ENCODE data around the gene KRTAP4-16.

DNA sequence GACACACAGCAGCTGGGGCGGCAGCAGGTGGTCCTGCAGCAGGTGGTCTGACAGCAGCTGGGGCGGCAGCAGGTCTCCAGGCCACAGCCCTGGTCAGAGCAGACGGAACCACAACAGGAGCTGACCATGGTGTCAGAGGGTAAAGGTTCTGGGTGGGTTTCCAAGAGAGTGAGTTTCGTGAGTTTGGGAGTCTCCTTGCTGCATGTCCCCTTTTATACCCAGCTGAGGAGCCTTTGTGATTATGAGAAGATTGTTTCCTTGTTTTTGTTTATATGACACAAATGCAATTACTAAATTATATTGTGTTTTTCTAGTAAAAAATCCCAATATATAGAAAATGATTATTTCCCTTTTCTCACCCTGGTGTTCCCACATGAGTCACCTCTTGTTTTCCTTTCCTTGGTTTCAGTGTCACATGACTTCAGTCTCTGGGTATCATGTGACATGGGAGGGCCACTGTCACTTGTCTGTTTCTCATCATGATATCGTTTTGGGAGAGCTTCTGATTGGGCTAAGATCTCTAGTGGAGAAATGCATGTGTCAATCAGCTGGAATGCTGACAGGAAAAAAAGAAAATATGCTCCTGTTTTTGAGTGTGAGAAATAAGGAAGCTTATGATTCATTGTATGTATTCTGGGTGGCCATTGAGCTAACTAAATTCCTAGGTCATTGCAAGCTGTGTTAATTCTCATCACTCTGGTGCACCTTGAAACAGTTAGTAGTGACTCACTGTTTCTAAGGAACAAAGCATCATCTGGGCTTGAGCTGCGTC is 38.5 kb upstream of the KRTAP4-16 start, which contains the start of gene KRTAP4-6:
- TF ChIP-seq, protein P1, sequence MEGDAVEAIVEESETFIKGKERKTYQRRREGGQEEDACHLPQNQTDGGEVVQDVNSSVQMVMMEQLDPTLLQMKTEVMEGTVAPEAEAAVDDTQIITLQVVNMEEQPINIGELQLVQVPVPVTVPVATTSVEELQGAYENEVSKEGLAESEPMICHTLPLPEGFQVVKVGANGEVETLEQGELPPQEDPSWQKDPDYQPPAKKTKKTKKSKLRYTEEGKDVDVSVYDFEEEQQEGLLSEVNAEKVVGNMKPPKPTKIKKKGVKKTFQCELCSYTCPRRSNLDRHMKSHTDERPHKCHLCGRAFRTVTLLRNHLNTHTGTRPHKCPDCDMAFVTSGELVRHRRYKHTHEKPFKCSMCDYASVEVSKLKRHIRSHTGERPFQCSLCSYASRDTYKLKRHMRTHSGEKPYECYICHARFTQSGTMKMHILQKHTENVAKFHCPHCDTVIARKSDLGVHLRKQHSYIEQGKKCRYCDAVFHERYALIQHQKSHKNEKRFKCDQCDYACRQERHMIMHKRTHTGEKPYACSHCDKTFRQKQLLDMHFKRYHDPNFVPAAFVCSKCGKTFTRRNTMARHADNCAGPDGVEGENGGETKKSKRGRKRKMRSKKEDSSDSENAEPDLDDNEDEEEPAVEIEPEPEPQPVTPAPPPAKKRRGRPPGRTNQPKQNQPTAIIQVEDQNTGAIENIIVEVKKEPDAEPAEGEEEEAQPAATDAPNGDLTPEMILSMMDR (conservative IDR thresholded peaks at IDR 0.05), result no peak
- TF ChIP-seq ZFX (IDR thresholded peaks at IDR 0.05), result no peak
